ENCODE measurements around the gene BEX2.
"Not testable (repeated sequence)": the region's sequence is repeated elsewhere in the genome, so short reads cannot be mapped to it uniquely, and the experiment has no call there.

Gene BEX2

DNA sequence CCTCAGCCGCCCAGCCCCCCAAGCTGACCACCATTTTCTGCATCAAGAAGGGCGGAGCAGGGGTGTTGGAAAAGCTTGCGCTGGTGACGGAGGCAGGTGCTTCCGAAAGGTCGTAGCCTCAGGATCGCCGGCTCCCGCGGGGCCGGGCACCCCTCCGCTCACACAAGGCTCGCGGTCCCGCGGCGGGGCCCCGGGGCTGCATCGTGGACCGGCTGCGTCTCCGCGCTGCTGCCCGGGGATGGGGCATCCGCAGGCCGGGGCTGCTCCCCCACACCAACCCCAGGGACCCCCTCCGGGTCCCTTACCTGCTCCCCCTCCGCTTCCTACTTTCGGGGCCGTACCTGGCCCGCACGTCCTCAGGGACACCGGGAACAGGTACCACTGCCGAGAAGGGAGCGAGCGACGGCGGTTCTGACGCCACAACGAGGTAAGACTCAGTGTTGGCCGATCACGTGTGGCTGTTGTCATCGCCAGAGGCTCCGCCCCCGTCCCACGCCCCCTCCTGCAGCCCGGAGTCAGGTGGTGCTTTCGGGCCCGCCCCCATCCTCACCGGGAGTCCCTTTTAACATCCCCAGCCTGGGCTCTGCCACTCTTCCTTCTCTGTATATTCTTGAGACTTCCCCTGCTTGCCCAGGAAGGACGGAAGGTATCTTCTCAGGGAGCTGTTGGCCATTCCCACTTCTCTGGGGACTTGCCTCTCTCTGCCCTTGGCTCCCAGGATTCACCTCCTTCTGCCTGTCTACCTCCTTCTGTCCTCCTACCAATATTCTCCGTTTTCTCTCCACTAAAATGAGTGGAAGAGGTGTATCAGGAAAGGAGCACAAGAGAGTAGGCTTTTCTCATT lies at the start of gene BEX2:
Gene BEX2, minus strand, starts transcription at position 436 of the 844 bp plus-strand sequence. CDS start 1,014 bp downstream, outside the sequence.
- DNase-seq (ENCODE audit: low read depth), result no peak

DNA sequence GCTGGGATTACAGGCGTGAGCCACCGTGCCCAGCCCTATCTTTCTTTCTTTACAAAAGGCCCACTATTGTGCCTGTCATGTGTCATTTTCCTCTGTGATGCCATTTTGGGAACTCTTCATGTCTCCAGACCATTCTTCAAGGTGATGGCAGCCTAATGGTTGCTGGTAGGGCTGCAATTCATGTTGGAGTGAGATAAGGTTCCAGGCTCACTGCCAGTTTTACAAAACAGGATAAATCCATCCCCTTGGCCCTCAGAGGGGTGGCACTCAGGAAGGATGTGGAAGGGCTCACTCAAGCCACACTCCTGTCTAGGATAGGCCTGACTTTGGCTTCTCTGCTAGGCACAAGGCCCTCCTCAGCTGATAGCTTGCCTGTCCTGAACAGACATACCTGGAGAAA lies 49.3 kb upstream of the BEX2 start:
- peak; percentile 13 for DNase-seq (ENCODE audit: low read depth)

DNA sequence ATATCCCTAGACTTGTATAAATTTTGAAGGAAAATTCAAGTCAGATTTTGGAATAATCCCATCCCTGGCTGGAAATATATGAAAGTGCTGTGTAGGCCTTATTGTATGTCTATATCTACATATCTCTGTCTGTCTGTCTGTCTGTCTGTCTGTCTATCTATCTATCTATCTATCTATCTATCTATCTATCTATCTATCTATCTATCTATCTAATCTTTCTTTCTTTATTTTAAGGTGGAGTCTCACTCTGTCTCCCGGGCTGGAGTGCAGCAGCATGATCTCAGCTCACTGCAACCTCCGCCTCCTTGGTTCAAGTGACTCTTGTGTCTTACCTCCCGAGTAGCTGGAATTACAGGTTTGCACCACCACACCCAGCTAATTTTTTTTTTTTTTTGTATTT lies 48.8 kb upstream of the BEX2 start:
- not testable (repeated sequence) for DNase-seq (ENCODE audit: low read depth)

DNA sequence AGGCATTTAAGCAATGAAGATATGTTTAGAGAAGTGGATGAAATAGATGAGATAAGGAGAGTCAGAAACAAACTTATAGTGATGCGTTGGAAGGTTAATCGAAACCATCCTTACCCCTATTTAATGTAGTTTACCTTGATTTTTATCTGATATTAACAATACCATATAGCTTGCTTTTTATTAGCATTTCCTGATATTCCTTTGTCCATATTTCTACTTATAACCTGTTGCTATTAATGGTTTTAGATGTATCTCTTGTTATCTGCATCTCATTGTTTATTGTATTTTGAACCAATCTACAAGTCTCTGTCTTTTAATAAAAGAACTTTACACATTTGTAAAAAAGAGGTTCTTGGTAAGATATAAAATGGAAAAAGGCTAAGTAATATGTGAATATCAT lies 47.1 kb upstream of the BEX2 start:
- no peak for DNase-seq (ENCODE audit: low read depth)

DNA sequence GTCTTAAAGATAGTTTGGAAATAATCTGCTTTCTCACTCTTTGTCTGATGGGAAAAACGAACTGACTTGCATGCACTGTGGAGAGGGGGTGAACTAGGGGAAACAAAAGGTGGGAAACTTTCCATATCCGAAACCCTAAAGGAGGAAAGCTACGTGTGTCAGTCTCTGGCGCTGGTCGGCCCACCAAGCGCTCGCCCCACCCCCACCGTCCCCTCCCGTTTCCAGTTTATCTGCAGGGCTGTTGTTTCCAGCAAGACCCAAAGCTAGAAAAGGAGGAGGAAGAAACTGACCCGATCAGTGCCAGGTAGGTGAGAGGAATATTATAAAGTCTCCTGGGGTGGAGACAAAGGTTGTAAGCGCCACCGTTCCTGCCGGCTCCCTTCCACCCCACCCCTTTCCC lies 46.1 kb upstream of the BEX2 start:
- peak; percentile 4 for DNase-seq (ENCODE audit: low read depth)

DNA sequence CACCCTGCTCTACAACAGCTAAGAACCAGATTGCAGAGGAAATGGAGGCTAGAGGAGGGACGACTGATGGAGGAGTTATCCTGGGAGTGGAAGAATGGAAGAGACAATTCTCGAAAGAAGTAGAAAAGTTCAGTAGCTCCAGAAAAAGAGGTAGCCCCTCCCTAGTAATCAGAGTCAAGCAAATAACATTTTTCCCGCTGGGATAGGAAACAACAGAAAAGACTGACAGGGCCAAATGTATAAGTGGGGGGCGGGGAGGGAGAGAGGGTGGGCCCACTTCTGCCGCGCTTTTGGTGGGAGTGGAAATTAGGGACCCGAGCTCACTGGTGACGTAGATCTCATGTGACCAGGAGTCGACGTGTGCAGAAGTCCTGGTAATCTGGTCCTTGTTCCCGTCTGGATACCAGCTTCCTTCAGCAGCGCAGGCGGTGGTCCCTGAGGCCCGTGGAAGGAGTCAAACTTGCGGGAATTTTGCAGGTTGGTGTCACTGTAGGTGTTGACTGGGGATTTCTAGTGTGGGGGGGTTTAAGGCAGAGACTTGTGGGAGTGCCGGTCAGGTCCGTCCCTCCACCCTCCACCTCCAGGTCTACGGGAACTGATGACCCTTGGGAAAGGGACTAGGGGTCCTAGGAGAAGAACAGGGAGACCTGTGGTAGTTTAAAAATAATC lies 45.5 kb upstream of the BEX2 start, which contains the start of gene TCEAL9:
Gene TCEAL9, plus strand, starts transcription at position 377 of the 669 bp plus-strand sequence. CDS start 1,179 bp downstream, outside the sequence.
- DNase-seq (ENCODE audit: low read depth), result peak; percentile 91

DNA sequence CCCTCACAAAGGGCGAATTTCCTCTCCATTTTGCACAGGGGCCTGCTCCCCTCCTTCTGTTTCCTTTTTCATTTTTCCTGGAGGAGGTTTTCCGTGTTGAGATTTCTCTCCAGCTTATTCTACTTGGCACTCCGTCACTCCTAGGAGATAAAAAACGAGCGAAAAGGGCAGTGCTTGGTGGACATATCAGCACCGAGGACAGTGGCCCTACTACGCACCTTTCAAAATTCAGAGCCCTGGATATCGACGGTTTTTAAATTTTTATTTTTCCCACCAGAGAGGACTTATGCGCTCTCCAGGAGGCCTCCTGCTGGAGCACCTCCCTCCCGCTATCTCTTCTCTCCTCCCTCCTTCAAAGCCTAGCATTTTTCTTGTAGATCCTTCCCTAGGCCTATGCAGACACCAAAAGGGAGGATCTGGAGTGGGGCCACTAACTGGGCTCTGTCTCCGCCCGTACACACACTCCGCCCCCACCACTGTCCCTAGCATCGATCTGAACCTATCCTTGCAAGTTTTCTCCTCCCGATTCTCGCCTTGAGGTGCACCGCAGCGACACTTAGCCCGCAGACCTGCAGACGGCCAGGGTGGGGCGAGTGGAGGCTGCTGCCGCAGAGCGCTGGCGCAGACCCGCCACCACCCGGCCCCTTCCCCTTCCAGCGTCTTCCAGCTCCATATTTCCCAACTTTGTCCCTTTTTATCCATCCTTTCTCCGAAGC lies 37.0 kb upstream of the BEX2 start:
- DNase-seq (ENCODE audit: low read depth), result no peak

DNA sequence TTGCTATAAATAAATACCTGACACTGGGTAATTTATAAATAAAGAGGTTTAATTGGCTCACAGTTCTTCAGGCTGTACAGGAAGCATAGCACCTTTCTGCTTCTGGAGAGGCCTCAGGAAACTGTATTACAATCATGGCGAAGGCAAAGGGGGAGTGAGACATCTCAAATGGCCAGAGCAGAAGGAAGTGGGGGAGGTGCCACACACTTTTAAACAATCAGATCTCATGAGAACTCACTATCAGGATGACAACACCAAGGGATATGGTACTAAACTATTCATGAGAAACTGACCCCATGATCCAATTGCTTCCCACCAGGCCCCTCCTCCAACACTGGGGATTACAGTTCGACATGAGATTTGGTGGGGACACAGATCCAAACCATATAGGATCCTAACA lies 33.8 kb upstream of the BEX2 start:
- DNase-seq (ENCODE audit: low read depth), result no peak

DNA sequence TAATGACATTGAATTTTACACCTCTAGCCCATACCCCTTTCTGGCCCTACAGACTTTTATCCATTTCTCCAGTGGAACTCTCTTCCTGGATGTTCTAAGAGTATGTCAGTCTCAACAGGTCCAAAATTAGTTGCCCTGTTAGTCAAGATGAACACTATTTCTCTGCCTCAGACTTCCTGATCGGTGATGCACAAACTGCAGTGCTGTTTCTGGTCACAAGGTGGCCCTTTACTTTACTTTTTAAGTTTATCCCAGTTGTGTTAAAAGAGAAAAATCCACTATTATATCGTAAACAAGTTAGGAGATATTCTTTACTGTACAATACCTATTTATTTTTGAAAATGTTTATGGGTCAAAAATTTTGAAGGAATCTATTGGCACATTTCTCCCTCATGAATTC lies 32.3 kb upstream of the BEX2 start:
- peak; percentile 32 for DNase-seq (ENCODE audit: low read depth)

DNA sequence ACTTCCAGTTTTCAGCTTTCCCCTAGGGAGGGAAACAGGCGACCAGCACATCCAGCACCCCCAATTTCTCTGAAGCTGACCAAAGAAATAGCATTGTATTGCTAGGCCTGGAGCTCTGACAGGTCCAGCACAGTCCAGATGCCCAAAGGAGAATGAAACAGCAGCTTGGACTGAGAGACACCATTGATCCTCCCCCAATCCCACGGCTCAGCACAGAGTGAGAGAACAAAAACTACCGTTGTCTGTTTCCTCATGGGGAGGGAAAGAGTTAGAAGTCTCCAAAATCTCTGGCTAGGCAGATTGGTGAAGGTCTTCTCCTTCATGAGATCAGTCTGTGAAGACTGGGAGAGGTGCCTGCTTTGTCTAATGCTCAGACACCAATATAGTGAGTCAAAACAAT lies 27.9 kb upstream of the BEX2 start:
- no peak for DNase-seq (ENCODE audit: low read depth)

DNA sequence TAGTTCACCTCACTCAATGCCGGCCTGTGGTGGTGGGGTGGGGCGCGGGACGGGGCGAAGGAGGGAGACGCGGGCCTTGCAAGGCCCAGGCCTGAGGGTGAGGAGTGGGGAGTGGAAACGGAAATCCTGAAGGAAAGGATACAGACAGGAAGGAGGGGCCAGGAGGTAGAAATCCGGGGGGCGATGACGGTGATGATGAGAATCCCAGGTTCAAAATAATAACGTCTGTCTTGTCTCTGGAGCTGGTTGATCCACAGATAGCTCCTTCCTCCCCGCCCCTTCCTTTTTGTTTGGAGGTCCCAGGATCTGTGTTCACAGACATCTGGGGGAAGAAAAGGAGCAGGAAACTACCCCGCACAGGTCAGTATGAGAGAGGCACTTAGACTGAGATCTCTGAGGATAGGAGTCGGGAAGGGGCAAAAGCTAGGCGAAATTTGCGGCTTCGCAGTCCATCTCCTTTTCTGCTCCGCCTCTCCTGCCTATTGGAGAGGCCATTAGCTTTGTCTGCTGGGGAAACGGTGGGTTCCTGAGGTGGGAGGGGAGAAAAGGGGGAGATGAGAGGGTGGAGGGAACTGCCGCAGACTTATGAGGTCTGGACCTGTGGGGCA lies 20.0 kb upstream of the BEX2 start:
- DNase-seq (ENCODE audit: low read depth), result no peak

DNA sequence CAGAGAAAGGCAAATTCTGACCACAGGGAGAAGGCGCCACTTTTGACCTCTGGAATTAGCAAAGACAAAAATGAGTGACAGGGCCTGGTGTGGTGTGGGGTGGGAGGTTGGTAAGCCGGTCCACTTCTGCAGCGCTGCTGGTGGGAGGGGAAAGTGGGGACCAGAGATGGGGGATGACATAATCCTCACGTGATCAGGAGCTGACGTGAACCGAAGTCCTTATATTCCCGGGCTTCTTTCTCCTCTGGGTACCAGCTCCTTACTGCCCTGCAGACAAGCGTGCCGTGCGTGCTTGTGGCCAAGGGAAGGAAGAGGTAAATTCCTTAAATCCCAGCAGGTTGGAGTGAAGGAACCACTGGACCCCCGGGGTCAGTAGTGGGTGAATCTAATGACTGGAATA lies 19.2 kb upstream of the BEX2 start, which contains the start of gene TCEAL7:
Gene TCEAL7, plus strand, starts transcription at position 249 of the 400 bp plus-strand sequence. CDS start 1,165 bp downstream, outside the sequence.
- peak; percentile 2 for DNase-seq (ENCODE audit: low read depth)

DNA sequence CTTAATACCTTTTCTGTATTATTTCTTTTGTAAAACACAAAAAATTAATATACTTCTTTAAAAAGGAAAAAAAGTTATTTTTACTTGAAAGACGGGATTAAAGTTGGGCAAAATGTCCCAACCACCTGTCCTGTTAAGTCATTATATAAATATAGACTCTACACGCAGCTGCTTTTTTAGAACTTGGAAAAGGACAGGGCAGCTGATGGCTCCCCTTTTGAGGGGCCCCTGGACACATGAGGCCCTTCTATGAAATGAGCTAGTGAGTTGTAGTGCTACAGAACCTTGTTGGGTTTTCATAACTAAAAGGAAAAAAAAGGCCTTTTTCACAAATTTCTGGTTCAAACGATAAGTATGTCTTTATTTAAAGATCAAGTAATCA lies 600 bp upstream of the BEX2 start:
- DNase-seq (ENCODE audit: low read depth), result no peak

DNA sequence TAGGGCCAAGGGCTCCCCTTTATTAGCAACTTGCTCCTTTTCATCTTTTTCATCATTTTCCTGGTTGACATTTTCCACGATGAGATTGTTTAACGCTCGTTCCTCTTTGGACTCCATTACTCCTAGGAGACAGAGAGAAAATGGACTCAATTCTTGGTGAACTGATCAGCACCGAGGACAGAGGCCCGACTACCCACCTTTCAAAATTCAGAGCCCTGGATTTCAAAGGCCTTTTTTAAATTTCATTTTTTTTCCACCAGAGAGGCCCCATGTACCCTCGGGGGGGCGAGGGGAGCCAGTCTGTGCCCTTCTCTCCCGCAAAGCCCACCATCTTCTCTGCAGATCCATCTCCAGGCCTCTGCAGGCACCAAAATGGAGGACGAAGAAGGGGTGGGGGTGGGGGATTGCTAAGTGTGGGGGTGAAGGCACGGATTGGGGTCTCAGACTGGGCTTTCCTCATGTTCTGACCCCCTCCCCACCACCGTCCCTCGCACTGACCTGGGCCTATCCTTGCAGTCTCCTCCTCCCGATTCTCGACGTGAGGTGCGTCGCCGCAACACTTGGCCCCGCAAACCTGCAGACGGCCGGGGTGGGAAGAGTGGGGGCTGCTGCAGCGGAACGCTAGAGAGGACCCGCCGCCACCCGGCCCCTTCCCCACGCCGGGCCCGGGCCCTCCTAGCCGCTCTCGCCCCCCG lies 783 bp downstream of the BEX2 start:
- DNase-seq (ENCODE audit: low read depth), result no peak

DNA sequence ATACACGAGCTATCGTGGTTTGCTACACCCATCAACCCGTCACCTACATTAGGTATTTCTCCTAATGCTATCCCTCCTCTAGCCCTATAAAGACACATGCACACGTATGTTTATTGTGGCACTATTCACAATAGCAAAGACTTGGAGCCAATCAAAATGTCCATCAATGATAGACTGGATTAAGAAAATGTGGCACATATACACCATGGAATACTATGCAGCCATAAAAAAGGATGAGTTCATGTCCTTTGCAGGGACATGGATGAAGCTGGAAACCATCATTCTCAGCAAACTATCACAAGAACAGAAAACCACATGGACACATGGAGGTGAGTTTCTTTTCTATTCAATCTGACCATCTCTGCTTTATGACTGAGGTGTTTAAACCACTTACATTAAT lies 5.1 kb downstream of the BEX2 start:
- not testable (repeated sequence) for DNase-seq (ENCODE audit: low read depth)

DNA sequence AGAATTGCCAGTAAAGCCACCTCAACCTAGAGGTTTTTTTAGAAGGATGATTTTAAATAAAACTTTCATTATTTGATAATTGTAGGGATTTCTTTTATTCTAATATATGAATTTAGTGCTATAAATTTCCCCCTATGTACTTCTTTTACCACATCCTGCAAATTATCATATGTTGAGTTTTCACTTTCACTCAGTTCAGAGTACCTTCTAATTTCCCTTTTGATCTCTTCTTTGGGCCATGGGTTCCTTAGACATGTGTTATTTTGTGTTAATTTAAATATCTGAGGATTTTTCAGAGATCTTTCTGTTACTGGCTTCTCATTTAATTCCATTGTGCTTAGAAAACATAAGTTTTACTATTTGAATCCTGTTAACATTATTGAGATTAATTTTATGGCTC lies 6.1 kb downstream of the BEX2 start:
- no peak for DNase-seq (ENCODE audit: low read depth)

DNA sequence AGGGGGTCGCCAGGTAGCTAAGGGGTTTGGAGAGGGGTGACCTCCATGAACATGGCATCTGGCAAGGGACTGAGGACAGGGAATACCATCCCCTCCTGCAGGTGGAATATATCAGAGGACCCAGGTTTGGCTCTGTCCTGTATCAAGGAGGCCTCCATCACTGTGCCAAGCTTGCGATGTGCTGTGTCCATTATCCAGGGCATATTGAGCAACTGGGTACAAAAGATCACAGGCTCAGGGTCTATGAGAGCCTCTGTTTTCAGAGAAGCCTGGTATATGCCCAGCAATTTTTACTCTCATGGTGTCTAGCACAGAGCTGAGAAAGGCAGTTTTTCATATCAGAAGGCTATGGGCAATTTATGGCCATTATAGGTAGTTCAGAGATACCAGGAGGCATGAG lies 17.7 kb downstream of the BEX2 start:
- DNase-seq (ENCODE audit: low read depth), result no peak

DNA sequence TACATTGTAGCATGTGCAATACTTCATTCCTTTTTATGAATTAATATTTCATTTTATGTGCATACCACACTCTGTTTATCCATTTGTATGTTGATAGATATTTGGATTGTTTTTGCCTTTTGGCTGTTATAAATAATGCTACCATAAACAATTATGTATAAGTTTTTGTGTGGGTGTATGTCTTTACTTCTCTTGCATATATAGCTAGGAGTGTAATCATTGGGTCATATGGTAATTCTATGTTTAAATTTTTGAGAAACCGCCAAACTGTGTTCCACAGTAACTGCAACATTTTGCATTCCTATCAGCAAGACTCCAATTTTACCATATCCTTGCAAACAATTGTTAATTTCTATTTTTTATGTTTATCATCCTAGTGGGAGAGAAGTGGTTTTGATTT lies 31.2 kb downstream of the BEX2 start:
- DNase-seq (ENCODE audit: low read depth), result no peak

DNA sequence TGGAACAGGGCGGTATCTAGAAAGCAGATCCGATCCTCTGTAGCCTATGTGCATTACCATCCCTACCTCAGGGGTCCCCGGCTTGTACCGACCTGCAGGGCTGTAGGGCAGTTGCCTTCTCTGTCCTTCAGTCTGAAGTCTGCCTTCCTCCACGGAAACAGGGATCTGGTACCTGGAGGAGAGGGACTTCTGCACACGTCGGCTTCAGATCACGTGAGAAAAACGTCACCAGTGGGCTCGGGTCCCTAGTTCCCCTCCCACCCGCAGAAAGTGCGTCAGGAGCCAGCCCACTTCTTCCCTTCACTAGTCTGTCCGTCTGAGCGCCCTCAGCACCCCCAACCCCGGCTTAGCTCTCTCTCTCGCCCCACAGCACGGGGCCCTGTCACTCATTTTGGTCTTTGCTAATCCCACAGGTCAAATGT lies 34.2 kb downstream of the BEX2 start, which contains the start of gene TCEAL5:
Gene TCEAL5, minus strand, starts transcription at position 170 of the 422 bp plus-strand sequence. CDS start 2,187 bp downstream, outside the sequence.
- no peak for DNase-seq (ENCODE audit: low read depth)

DNA sequence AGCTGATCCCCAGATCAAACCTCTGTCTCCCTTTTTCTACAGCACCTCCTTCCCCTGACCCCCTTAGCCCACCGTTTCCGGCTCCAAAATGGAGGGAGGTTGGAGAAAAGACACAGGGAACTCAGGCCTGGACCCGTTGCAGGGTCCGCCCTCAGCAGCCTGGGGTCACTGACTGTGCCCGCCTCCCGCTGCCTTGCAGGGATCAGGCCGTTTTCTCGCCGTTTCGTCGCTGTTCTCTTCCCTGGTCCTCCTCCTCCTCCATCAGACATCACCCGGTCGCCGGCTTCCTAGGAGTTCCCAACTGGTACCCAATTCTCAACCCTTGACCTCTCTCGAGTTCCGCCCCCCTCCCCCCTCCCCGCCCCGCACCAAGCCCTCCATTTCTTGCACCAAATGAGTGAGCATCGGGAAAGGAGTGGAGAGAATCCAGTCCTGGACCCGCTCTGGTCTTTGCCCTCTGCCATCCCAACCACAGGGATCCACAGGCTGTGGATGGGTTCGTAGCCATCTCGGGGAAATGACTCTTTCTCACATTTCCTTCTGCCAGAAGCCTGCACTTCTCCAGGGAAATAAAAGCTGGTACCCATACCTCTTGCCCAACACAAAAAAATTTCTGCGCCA lies 34.7 kb downstream of the BEX2 start:
- DNase-seq (ENCODE audit: low read depth), result no peak

DNA sequence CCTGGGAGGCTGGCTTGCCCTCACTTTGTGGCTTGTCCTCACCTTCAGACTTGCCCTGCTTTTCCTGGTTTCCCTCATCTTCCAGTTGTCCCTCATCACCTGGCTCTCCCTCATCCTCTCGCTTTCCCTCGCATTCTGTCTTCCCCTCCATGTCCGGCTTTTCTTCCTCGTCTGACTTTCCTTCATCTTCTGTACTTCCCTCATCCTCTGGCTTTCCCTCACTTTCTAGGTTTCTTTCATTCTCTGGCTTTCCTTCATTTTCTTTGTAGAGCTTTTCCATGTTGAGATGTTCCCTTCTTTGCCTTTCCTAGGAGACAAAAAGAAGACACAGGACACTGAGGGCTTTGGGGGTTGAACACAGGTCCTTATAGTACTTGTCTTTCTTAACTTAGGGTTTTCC lies 36.5 kb downstream of the BEX2 start:
- DNase-seq (ENCODE audit: low read depth), result no peak

Measured in fibroblast of gingiva (primary cell).